GM12878 (cell line): ENCODE results near the gene SLC35E3. TPM values are rescaled to one million over a fixed set of nuclear protein-coding genes. Genes with fewer than 3 reads are reported as not detected.

ENCODE experiments used
- ATAC-seq: fragments of 200-7000 bp; cut with Tn5 transposase; 3 replicates; pipeline ENCODE4 v1.9.1; 2020; ENCODE audit warnings: mild to moderate bottlenecking, moderate library complexity
- BruUV-seq: library from RNA; stranded (reverse); fragments of 400-500 nt; replicated peaks from 2 replicates; lab custom pipeline; 2021; lab: Mats Ljungman, UMichigan
- CTCF ChIA-PET: fragments of 300-600 bp; sonication (Branson Sonifier 250); formaldehyde crosslinking; extraction: SDS; loops from one replicate; lab custom pipeline; 2021; ENCODE audit warnings: inconsistent platforms; lab: Yijun Ruan, JAX
- POLR2A ChIA-PET: fragments of 350-600 bp; formaldehyde crosslinking; extraction: SDS; loops from one replicate; lab custom pipeline; 2021; ENCODE audit warnings: inconsistent platforms; lab: Charles Lee
- RAD21 ChIA-PET: fragments of 300-600 bp; sonication (Branson Sonifier 250); formaldehyde crosslinking; loops from one replicate; lab custom pipeline; 2023; ENCODE audit warnings: antibody characterized with exemption; ENCODE audit not compliant: unreplicated experiment; lab: Charles Lee
- SMC1A ChIA-PET: fragments of 300-600 bp; sonication (Branson Sonifier 250); formaldehyde crosslinking; loops from one replicate; lab custom pipeline; 2023; ENCODE audit not compliant: unreplicated experiment, uncharacterized antibody; lab: Charles Lee
- DNase-seq: peaks from one replicate; pipeline ENCODE4 v3.0.0-alpha.2; 2011; ENCODE audit warnings: low read depth, low spot score
- FAIRE-seq: peaks from 3 replicates; lab custom pipeline; 2011; peaks lifted over from hg19 to GRCh38; lab: Jason Lieb, UNC
- H2AFZ ChIP-seq: 2 replicates; pipeline ENCODE4 v1.6.0; 2011; ENCODE audit warnings: low read depth, low read length, control low read depth; ENCODE audit not compliant: control insufficient read depth
- H3K27ac ChIP-seq: 2 replicates; pipeline ENCODE4 v1.5.1; 2011; ENCODE audit warnings: control low read depth; ENCODE audit not compliant: control insufficient read depth, insufficient read depth
- H3K27me3 ChIP-seq, 2 experiments: replicated peaks in 1 of 2; 2 replicates each; pipeline versions ENCODE4 v1.6.0 to v1.6.1; 2011; ENCODE audit warnings: low read length in 1 of 2; ENCODE audit not compliant: control insufficient read depth in 2 of 2, insufficient read depth in 2 of 2
- H3K36me3 ChIP-seq, 2 experiments: 2 replicates each; pipeline ENCODE4 v1.5.1; 2011; ENCODE audit warnings: low read length in 1 of 2; ENCODE audit not compliant: control insufficient read depth in 2 of 2, insufficient read depth in 2 of 2
- H3K4me1 ChIP-seq: 2 replicates; pipeline ENCODE4 v1.6.1; 2011; ENCODE audit warnings: mild to moderate bottlenecking, low read length, moderate library complexity, mixed read lengths; ENCODE audit not compliant: control insufficient read depth, insufficient read depth
- H3K4me2 ChIP-seq: 2 replicates; pipeline ENCODE4 v1.6.0; 2011; ENCODE audit warnings: control low read depth; ENCODE audit not compliant: control insufficient read depth, insufficient read depth
- H3K4me3 ChIP-seq: fragments of 200-600 bp; sonication (generic); 2 replicates; pipeline ENCODE4 v1.5.1; 2016
- H3K79me2 ChIP-seq: 2 replicates; pipeline ENCODE4 v1.6.0; 2011; ENCODE audit warnings: low read length; ENCODE audit not compliant: control insufficient read depth, insufficient read depth
- H3K9ac ChIP-seq: 2 replicates; pipeline ENCODE4 v1.8.0; 2011; ENCODE audit warnings: low read length, control low read depth, mixed read lengths; ENCODE audit not compliant: control insufficient read depth, insufficient read depth
- H3K9me3 ChIP-seq: replicated peaks from 3 replicates; pipeline ENCODE4 v1.5.1; 2011; ENCODE audit warnings: mild to moderate bottlenecking, low read length; ENCODE audit not compliant: control insufficient read depth, insufficient read depth
- H4K20me1 ChIP-seq: 2 replicates; pipeline ENCODE4 v1.6.0; 2011; ENCODE audit not compliant: control insufficient read depth, insufficient read depth
- BACH1 ChIP-seq: fragments of 450-650 bp; IDR thresholded peaks from 2 replicates; pipeline ENCODE4 v1.6.1; 2017; ENCODE audit warnings: mild to moderate bottlenecking, borderline replicate concordance
- E2F8 ChIP-seq: fragments of 450-650 bp; IDR thresholded peaks from 2 replicates; pipeline ENCODE4 v1.6.1; 2018; ENCODE audit warnings: mild to moderate bottlenecking, low read depth, moderate library complexity; ENCODE audit not compliant: partially characterized antibody
- HCFC1 ChIP-seq: fragments of 150-350 bp; IDR thresholded peaks from 2 replicates; pipeline ENCODE4 v1.6.1; 2014; ENCODE audit warnings: low read length
- IRF3 ChIP-seq: fragments of 450-650 bp; IDR thresholded peaks from 2 replicates; pipeline ENCODE4 v1.6.1; 2014; ENCODE audit warnings: mild to moderate bottlenecking
- JUNB ChIP-seq: IDR thresholded peaks from 2 replicates; pipeline ENCODE4 v1.6.1; 2016; ENCODE audit warnings: antibody characterized with exemption, mild to moderate bottlenecking
- JUND ChIP-seq: IDR thresholded peaks from 2 replicates; pipeline ENCODE4 v1.6.1; 2012; ENCODE audit warnings: low read depth, mild to moderate bottlenecking, low read length, improper control_type of control experiment, moderate library complexity
- MLLT1 ChIP-seq: fragments of 450-650 bp; IDR thresholded peaks from 2 replicates; pipeline ENCODE4 v1.6.1; 2016; ENCODE audit warnings: mild to moderate bottlenecking
- MYC ChIP-seq: IDR thresholded peaks from 2 replicates; pipeline ENCODE4 v1.6.1; 2011; ENCODE audit warnings: mild to moderate bottlenecking, low read length, moderate library complexity, inconsistent platforms; ENCODE audit not compliant: insufficient read depth, insufficient replicate concordance, insufficient read length, severe bottlenecking
- RB1 ChIP-seq: fragments of 450-650 bp; formaldehyde crosslinking; IDR thresholded peaks from 2 replicates; pipeline ENCODE4 v1.6.1; 2017; ENCODE audit warnings: mild to moderate bottlenecking, borderline replicate concordance
- RFX5 ChIP-seq: IDR thresholded peaks from 2 replicates; pipeline ENCODE4 v1.6.1; 2011; ENCODE audit warnings: low read depth, low read length, improper control_type of control experiment
- SIX5 ChIP-seq: IDR thresholded peaks from 2 replicates; pipeline ENCODE4 v1.6.1; 2011; ENCODE audit warnings: mild to moderate bottlenecking, low read depth, low read length, moderate library complexity; ENCODE audit not compliant: severe bottlenecking
- SMAD5 ChIP-seq: IDR thresholded peaks from 2 replicates; pipeline ENCODE4 v1.6.1; 2016; ENCODE audit warnings: antibody characterized with exemption, low read depth
- SMARCA5 ChIP-seq: fragments of 450-650 bp; IDR thresholded peaks from 2 replicates; pipeline ENCODE4 v1.6.1; 2017; ENCODE audit warnings: mild to moderate bottlenecking
- STAT1 ChIP-seq: fragments of 450-650 bp; conservative IDR thresholded peaks from 2 replicates; pipeline ENCODE4 v1.6.1; 2014; ENCODE audit warnings: antibody characterized with exemption, mild to moderate bottlenecking
- YY1 ChIP-seq: IDR thresholded peaks from 2 replicates; pipeline ENCODE4 v1.6.1; 2011; ENCODE audit warnings: low read depth, mild to moderate bottlenecking, low read length
- ZNF24 ChIP-seq: fragments of 450-650 bp; IDR thresholded peaks from 2 replicates; pipeline ENCODE4 v1.6.1; 2017; ENCODE audit warnings: antibody characterized with exemption, mild to moderate bottlenecking
- ZNF592 ChIP-seq: fragments of 450-650 bp; IDR thresholded peaks from 2 replicates; pipeline ENCODE4 v1.6.1; 2017; ENCODE audit warnings: mild to moderate bottlenecking, moderate library complexity
- ZZZ3 ChIP-seq: IDR thresholded peaks from 2 replicates; pipeline ENCODE4 v1.6.1; 2011; ENCODE audit warnings: low read depth; ENCODE audit not compliant: control insufficient read depth, insufficient read length
- in situ Hi-C: fragments of 300-500 bp; cut with MboI; formaldehyde crosslinking; loops from 9 replicates; pipeline ENCODE4 v1.14.3; 2018; ENCODE audit warnings: mixed read lengths
- intact Hi-C: fragments of 100-400 bp; cut with micrococcal nuclease; formaldehyde crosslinking; loops from one replicate; pipeline ENCODE4 v1.14.2; 2022; ENCODE audit not compliant: unreplicated experiment
- polyA plus RNA-seq, 11 experiments: library from polyadenylated mRNA; depleted of rRNA in 4 of 11; unstranded in 6 of 11; stranded (reverse) in 5 of 11; fragments of >200 nt; fragmentation: Nextera tagmentation in 4 of 11; fragmentation: Illumina TruSeq in 1 of 11; extraction: Ambion mirVana in 4 of 11; extraction: Trizol in 1 of 11; gene quantifications; 1 replicate in 1 of 11; 2 replicates in 10 of 11; pipeline versions ENCODE4 v1.2.1 to v1.2.3, GENCODE V29; 2011 to 2016; ENCODE audit warnings: inconsistent platforms in 2 of 11, missing spikeins in 2 of 11, low read depth in 1 of 11
- total RNA-seq, 4 experiments: library from RNA; depleted of rRNA in 3 of 4; stranded (reverse); fragments of >200 nt in 3 of 4; fragmentation: Illumina TruSeq in 1 of 4; extraction: Trizol in 1 of 4; gene quantifications; 2 replicates each; pipeline versions ENCODE4 v1.2.1 to v1.2.3, GENCODE V29; 2013 to 2021

Gene SLC35E3
- total and polyA plus RNA-seq, 10 of the 15 experiments (the other 5 are each of a cell fraction or from before 2014, with no cell fraction given), result 3.6 to 19.8 (median 6.1) TPM

- CTCF ChIA-PET, result no interaction called here
- H3K36me3 ChIP-seq, result no peaks in the 10 kb centered on the region
- no peaks in the 10 kb centered on the region for H3K79me2 ChIP-seq
- no peak overlapping the region for H3K4me3 ChIP-seq
- no peak overlapping the region for H3K9ac ChIP-seq
- BruUV-seq, result no TSS peak
- intact Hi-C loops, result no loop called here
- SMC1A ChIA-PET, result no interaction called here
- FAIRE-seq (no peak), DNase-seq (no peak), ATAC-seq (no peak)
- POLR2A ChIA-PET, result no interaction called here
- no peak overlapping the region for H2AFZ ChIP-seq
- no peak overlapping the region for H3K27ac ChIP-seq
- H3K27me3 ChIP-seq, result no peaks in the 10 kb centered on the region
- no peaks in the 10 kb centered on the region for H4K20me1 ChIP-seq
- H3K4me2 ChIP-seq, result no peak overlapping the region
- RAD21 ChIA-PET, result no interaction called here
- H3K4me1 ChIP-seq, result no peaks in the 10 kb centered on the region
- in situ Hi-C loops, result no loop called here
- TF ChIP-seq BACH1 (no peak), IRF3 (no peak), MYC (no peak), JUNB (no peak), ZZZ3 (no peak), YY1 (no peak), STAT1 (no peak), RFX5 (no peak), SMARCA5 (no peak), RB1 (no peak), E2F8 (no peak), ZNF24 (no peak), SMAD5 (no peak), SIX5 (no peak), ZNF592 (no peak), HCFC1 (no peak), MLLT1 (no peak), JUND (no peak)
- TF ChIP-seq, all 136 proteins: peak for 0
- no peaks in the 10 kb centered on the region for H3K9me3 ChIP-seq
Measured at GRCh38 chr12:68779280-68779679, 33.3 kb downstream of the SLC35E3 start.
